Stimulated activated CD4-positive, alpha-beta T cell treated with anti-CD3 and anti-CD28 coated beads, TNF-alpha, amount 100 ng/mL, for 1 hour (primary cell): ENCODE data around the gene NME9.

Experiments used
- DNase-seq, 3 donors: peaks; one replicate each; pipeline ENCODE4 v3.0.0-alpha.2; 2020; ENCODE audit warnings: low read depth in 3 of 3, low spot score in 1 of 3

The NME9 gene

GRCh38 chr3:138284957-138285477 lies 44.6 kb downstream of the NME9 start:
- no peak for DNase-seq

- no peak for DNase-seq
These were observed 45.6 kb downstream of the NME9 start for GRCh38 chr3:138284079-138284478.

- no peak for DNase-seq
These were observed 46.8 kb downstream of the NME9 start for GRCh38 chr3:138282836-138283235.

- no peak for DNase-seq
These were observed 48.1 kb downstream of the NME9 start for GRCh38 chr3:138281561-138281960.

- DNase-seq = no peak
These were observed 58.4 kb downstream of the NME9 start for GRCh38 chr3:138271189-138271794.

GRCh38 chr3:138270245-138270644 lies 59.4 kb downstream of the NME9 start:
- no peak for DNase-seq

GRCh38 chr3:138267083-138267482 lies 62.6 kb downstream of the NME9 start:
- DNase-seq = no peak

GRCh38 chr3:138265745-138266144 lies 63.9 kb downstream of the NME9 start:
- DNase-seq = no peak

- no peak for DNase-seq
These were observed 66.5 kb downstream of the NME9 start for GRCh38 chr3:138263104-138263503.

- no peak for DNase-seq
These were observed 69.0 kb downstream of the NME9 start for GRCh38 chr3:138260611-138261010.

GRCh38 chr3:138259126-138259525 lies 70.5 kb downstream of the NME9 start:
- no peak for DNase-seq

- no peak for DNase-seq
These were observed 71.7 kb downstream of the NME9 start for GRCh38 chr3:138257986-138258385.

- no peak for DNase-seq
These were observed 73.6 kb downstream of the NME9 start for GRCh38 chr3:138256022-138256421.

GRCh38 chr3:138254216-138254615 lies 75.4 kb downstream of the NME9 start:
- no peak for DNase-seq

GRCh38 chr3:138253609-138254008 lies 76.0 kb downstream of the NME9 start:
- DNase-seq = no peak
